SU-DHL-6 (cell line): Measurements from ENCODE around the gene C2CD4C.

Source experiments
- CTCF ChIP-seq: fragments of 200-600 bp; sonication (generic); IDR thresholded peaks from one replicate; pipeline ENCODE4 v1.5.1; 2017; ENCODE audit warnings: antibody characterized with exemption, mild to moderate bottlenecking, low read length, moderate library complexity; ENCODE audit not compliant: insufficient read depth, poor library complexity, severe bottlenecking
- EZH2phosphoT487 ChIP-seq: fragments of 200-600 bp; sonication (generic), shearing (Covaris generic); conservative IDR thresholded peaks from 2 replicates; pipeline ENCODE4 v1.6.1; 2018; ENCODE audit warnings: mild to moderate bottlenecking, antibody characterized with exemption, low read length, moderate library complexity, mixed read lengths

- TF ChIP-seq CTCF (no peak), EZH2phosphoT487 (no peak)
These were observed 25.9 kb downstream of the C2CD4C start for GRCh38 chr19:383040-383439.
